Caco-2 (cell line): ENCODE data around the gene OR1M1. TPM values are rescaled to one million over a fixed set of nuclear protein-coding genes. Genes with fewer than 3 reads are reported as not detected.

Experiments used
- BruUV-seq: library from RNA; stranded (reverse); fragments of 400-500 nt; replicated peaks from 2 replicates; lab custom pipeline; 2021; lab: Mats Ljungman, UMichigan
- CTCF ChIA-PET: fragments of 300-600 bp; sonication (Branson Sonifier 250); formaldehyde crosslinking; loops from one replicate; lab custom pipeline; 2022; ENCODE audit warnings: antibody characterized with exemption; lab: Charles Lee
- POLR2A ChIA-PET: fragments of 300-600 bp; sonication (Branson Sonifier 250); formaldehyde crosslinking; loops from one replicate; lab custom pipeline; 2022; ENCODE audit warnings: antibody characterized with exemption; lab: Charles Lee
- DNase-seq, 2 experiments: peaks; one replicate each; pipeline versions ENCODE4 v3.0.0 to v3.0.0-alpha.2; 2020 to 2022
- H3K27me3 ChIP-seq: replicated peaks from 2 replicates; pipeline ENCODE4 v1.6.0; 2011; ENCODE audit warnings: low read length; ENCODE audit not compliant: control insufficient read depth, insufficient read depth
- H3K36me3 ChIP-seq: 2 replicates; pipeline ENCODE4 v1.5.1; 2011; ENCODE audit warnings: low read length; ENCODE audit not compliant: control insufficient read depth, insufficient read depth
- H3K4me1 ChIP-seq: fragments of 250-450 bp; sonication (Bioruptor Pico); 2 replicates; pipeline ENCODE4 v1.5.1; 2020; ENCODE audit warnings: mild to moderate bottlenecking
- H3K4me3 ChIP-seq: 2 replicates; pipeline ENCODE4 v1.5.1; 2011; ENCODE audit warnings: low read depth, mild to moderate bottlenecking, control low read depth, low read length
- H3K9me3 ChIP-seq: fragments of 250-450 bp; sonication (Bioruptor Pico); 2 replicates; pipeline ENCODE4 v1.5.1; 2020; ENCODE audit warnings: mild to moderate bottlenecking, moderate library complexity
- H3K27ac Mint-ChIP-seq: one replicate; pipeline ENCODE4 v1.8.0; 2022; ENCODE audit warnings: mixed read lengths; ENCODE audit not compliant: unreplicated experiment
- H3K27me3 Mint-ChIP-seq: one replicate; pipeline ENCODE4 v1.8.0; 2022; ENCODE audit warnings: mixed read lengths; ENCODE audit not compliant: insufficient read depth, unreplicated experiment
- H3K36me3 Mint-ChIP-seq: one replicate; pipeline ENCODE4 v1.8.0; 2022; ENCODE audit warnings: mild to moderate bottlenecking, mixed read lengths; ENCODE audit not compliant: insufficient read depth, unreplicated experiment
- H3K4me1 Mint-ChIP-seq: one replicate; pipeline ENCODE4 v1.8.0; 2022; ENCODE audit warnings: low read depth, mixed read lengths; ENCODE audit not compliant: unreplicated experiment
- H3K4me3 Mint-ChIP-seq: one replicate; pipeline ENCODE4 v1.8.0; 2022; ENCODE audit warnings: mild to moderate bottlenecking, moderate library complexity, mixed read lengths; ENCODE audit not compliant: unreplicated experiment
- H3K9me3 Mint-ChIP-seq: one replicate; pipeline ENCODE4 v1.8.0; 2022; ENCODE audit warnings: mixed read lengths; ENCODE audit not compliant: unreplicated experiment
- CTCF ChIP-seq, 2 experiments: fragments of 200-600 bp in 1 of 2; IDR thresholded peaks; 1 replicate in 1 of 2; 2 replicates in 1 of 2; pipeline versions ENCODE4 v1.5.1 to v1.8.0; 2011 to 2022; ENCODE audit warnings: antibody characterized with exemption in 1 of 2, control low read depth in 1 of 2, inconsistent platforms in 1 of 2, low read depth in 1 of 2, low read length in 1 of 2, mild to moderate bottlenecking in 1 of 2, moderate library complexity in 1 of 2; ENCODE audit not compliant: insufficient read depth in 1 of 2, severe bottlenecking in 1 of 2, unreplicated experiment in 1 of 2
- intact Hi-C: fragments of 100-400 bp; cut with micrococcal nuclease; formaldehyde crosslinking; loops from one replicate; pipeline ENCODE4 v1.10.0; 2022; ENCODE audit not compliant: unreplicated experiment
- total RNA-seq: library from RNA; stranded (reverse); gene quantifications from 2 replicates; pipeline ENCODE4 v1.2.3, GENCODE V29; 2022

The OR1M1 gene
- total RNA-seq, 1 experiment from 2014 or later = not detected

- H3K9me3 Mint-ChIP-seq = no peaks in the 10 kb centered on the region
- no peaks in the 10 kb centered on the region for H3K36me3 ChIP-seq
- POLR2A ChIA-PET = no interaction called here
- CTCF ChIA-PET = no interaction called here
- DNase-seq = no peak
- no TSS peak for BruUV-seq
- H3K4me1 Mint-ChIP-seq = no peaks in the 10 kb centered on the region
- H3K4me3 ChIP-seq = no peak overlapping the region
- H3K9me3 ChIP-seq = no peaks in the 10 kb centered on the region
- TF ChIP-seq CTCF (IDR thresholded peaks at IDR 0.05; ENCODE audit: insufficient read depth in 1 of 2, low read depth in 1 of 2, low read length in 1 of 2, severe bottlenecking in 1 of 2, unreplicated experiment in 1 of 2) = no peak
- no peaks in the 10 kb centered on the region for H3K4me1 ChIP-seq
- no peaks in the 10 kb centered on the region for H3K36me3 Mint-ChIP-seq
- H3K27me3 ChIP-seq = no peaks in the 10 kb centered on the region
- intact Hi-C loops = no loop called here
- no peak overlapping the region for H3K4me3 Mint-ChIP-seq
- no peak overlapping the region for H3K27ac Mint-ChIP-seq
- no peaks in the 10 kb centered on the region for H3K27me3 Mint-ChIP-seq
These were observed 13.1 kb upstream of the OR1M1 start for GRCh38 chr19:9073806-9074205.

GRCh38 chr19:9075064-9075949, 11.6 kb upstream of the OR1M1 start:
- H3K27me3 ChIP-seq = no peaks in the 10 kb centered on the region
- ChIA-PET CTCF (no interaction called here), POLR2A (no interaction called here)
- no peaks in the 10 kb centered on the region for H3K4me1 ChIP-seq
- Mint-ChIP-seq H3K9me3 (no peaks in the 10 kb centered on the region), H3K27ac (no peak overlapping the region), H3K36me3 (no peaks in the 10 kb centered on the region), H3K27me3 (no peaks in the 10 kb centered on the region), H3K4me1 (no peaks in the 10 kb centered on the region), H3K4me3 (no peak overlapping the region)
- BruUV-seq = no TSS peak
- intact Hi-C loops = no loop called here
- H3K9me3 ChIP-seq = no peaks in the 10 kb centered on the region
- no peaks in the 10 kb centered on the region for H3K36me3 ChIP-seq
- no peak for TF ChIP-seq CTCF (IDR thresholded peaks at IDR 0.05; ENCODE audit: insufficient read depth in 1 of 2, low read depth in 1 of 2, low read length in 1 of 2, severe bottlenecking in 1 of 2, unreplicated experiment in 1 of 2)
- DNase-seq = no peak
- H3K4me3 ChIP-seq = no peak overlapping the region

GRCh38 chr19:9076901-9077300, 10.0 kb upstream of the OR1M1 start:
- Histone ChIP-seq H3K27me3 (no peaks in the 10 kb centered on the region), H3K36me3 (no peaks in the 10 kb centered on the region), H3K4me3 (no peak overlapping the region), H3K4me1 (no peaks in the 10 kb centered on the region), H3K9me3 (no peaks in the 10 kb centered on the region)
- Mint-ChIP-seq H3K27me3 (no peaks in the 10 kb centered on the region), H3K4me3 (no peak overlapping the region), H3K9me3 (no peaks in the 10 kb centered on the region), H3K27ac (no peak overlapping the region), H3K4me1 (no peaks in the 10 kb centered on the region), H3K36me3 (no peaks in the 10 kb centered on the region)
- no peak for TF ChIP-seq CTCF (IDR thresholded peaks at IDR 0.05; ENCODE audit: insufficient read depth in 1 of 2, low read depth in 1 of 2, low read length in 1 of 2, severe bottlenecking in 1 of 2, unreplicated experiment in 1 of 2)
- no peak for DNase-seq
- intact Hi-C loops = no loop called here
- ChIA-PET CTCF (no interaction called here), POLR2A (no interaction called here)
- BruUV-seq = no TSS peak
